ENCODE measurements around the gene THAP9.

The THAP9 gene

GRCh38 chr4:82896755-82897154, 3.8 kb upstream of the THAP9 start:
- TF ChIP-seq, protein P1, sequence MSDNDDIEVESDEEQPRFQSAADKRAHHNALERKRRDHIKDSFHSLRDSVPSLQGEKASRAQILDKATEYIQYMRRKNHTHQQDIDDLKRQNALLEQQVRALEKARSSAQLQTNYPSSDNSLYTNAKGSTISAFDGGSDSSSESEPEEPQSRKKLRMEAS (IDR thresholded peaks at IDR 0.05), result no peak
- TF ChIP-seq CEBPB (IDR thresholded peaks at IDR 0.05) (no peak), CREB1 (IDR thresholded peaks at IDR 0.05; ENCODE audit: low read depth) (no peak), TAF1 (IDR thresholded peaks at IDR 0.05; ENCODE audit: low read depth) (no peak), EGR1 (IDR thresholded peaks at IDR 0.05) (no peak), TCF12 (IDR thresholded peaks at IDR 0.05; ENCODE audit: low read depth) (no peak), RAD21 (IDR thresholded peaks at IDR 0.05; ENCODE audit: low read depth) (no peak), ZBTB7A (IDR thresholded peaks at IDR 0.05; ENCODE audit: low read depth) (no peak), FOXM1 (IDR thresholded peaks at IDR 0.05; ENCODE audit: borderline replicate concordance, low read depth) (no peak), NFIC (IDR thresholded peaks at IDR 0.05) (no peak), YY1 (IDR thresholded peaks at IDR 0.05; ENCODE audit: low read depth) (no peak)
- TF ChIP-seq, protein P2, sequence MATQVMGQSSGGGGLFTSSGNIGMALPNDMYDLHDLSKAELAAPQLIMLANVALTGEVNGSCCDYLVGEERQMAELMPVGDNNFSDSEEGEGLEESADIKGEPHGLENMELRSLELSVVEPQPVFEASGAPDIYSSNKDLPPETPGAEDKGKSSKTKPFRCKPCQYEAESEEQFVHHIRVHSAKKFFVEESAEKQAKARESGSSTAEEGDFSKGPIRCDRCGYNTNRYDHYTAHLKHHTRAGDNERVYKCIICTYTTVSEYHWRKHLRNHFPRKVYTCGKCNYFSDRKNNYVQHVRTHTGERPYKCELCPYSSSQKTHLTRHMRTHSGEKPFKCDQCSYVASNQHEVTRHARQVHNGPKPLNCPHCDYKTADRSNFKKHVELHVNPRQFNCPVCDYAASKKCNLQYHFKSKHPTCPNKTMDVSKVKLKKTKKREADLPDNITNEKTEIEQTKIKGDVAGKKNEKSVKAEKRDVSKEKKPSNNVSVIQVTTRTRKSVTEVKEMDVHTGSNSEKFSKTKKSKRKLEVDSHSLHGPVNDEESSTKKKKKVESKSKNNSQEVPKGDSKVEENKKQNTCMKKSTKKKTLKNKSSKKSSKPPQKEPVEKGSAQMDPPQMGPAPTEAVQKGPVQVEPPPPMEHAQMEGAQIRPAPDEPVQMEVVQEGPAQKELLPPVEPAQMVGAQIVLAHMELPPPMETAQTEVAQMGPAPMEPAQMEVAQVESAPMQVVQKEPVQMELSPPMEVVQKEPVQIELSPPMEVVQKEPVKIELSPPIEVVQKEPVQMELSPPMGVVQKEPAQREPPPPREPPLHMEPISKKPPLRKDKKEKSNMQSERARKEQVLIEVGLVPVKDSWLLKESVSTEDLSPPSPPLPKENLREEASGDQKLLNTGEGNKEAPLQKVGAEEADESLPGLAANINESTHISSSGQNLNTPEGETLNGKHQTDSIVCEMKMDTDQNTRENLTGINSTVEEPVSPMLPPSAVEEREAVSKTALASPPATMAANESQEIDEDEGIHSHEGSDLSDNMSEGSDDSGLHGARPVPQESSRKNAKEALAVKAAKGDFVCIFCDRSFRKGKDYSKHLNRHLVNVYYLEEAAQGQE (IDR thresholded peaks at IDR 0.05; ENCODE audit: low read depth), result no peak
- TF ChIP-seq, protein P3, sequence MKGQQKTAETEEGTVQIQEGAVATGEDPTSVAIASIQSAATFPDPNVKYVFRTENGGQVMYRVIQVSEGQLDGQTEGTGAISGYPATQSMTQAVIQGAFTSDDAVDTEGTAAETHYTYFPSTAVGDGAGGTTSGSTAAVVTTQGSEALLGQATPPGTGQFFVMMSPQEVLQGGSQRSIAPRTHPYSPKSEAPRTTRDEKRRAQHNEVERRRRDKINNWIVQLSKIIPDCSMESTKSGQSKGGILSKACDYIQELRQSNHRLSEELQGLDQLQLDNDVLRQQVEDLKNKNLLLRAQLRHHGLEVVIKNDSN (IDR thresholded peaks at IDR 0.05), result no peak

DNA sequence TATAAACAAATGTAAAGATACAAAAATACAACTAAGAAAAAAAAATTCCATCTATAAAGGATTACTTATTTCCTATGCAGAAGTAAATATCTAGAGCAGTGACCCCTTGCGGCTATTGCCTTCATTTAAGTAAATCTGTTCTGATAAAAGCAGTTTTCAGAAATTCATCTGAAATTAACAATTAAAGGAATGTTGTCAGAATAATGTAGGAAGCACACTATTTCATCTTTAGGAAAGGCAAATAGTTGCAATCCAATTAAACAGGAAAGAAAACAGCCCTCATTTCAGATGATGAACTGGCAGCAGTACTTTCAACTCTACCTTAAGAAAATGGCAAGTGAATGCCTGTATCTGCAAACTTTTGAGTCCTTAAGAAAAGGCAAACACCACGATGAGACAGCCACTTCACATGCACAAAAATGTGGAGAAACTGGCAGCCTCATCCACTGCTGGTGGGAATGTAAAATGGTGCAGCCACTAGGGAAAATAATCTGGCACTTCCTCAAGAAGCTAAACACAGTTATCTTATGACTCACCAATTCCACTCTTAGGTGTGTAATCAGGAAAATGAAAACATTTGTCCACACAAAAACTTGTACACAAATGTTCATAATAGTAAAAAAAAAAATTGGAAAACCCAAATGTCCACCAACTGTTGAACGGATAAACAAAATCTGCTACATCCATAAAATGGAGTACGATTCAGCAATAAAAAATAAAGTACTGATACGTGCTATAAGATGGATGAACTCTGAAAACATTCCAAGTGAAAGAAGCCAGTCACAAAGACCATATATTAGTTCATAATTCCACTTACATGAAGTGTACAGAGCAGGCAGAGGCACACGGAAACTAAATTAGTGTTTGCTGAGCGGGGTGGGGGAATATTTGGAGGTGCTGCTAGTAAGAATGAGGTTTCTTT, 2.0 kb upstream of the THAP9 start:
- no peak for TF ChIP-seq CEBPB (IDR thresholded peaks at IDR 0.05)
- TF ChIP-seq EGR1 (IDR thresholded peaks at IDR 0.05), result no peak
- TF ChIP-seq RAD21 (IDR thresholded peaks at IDR 0.05; ENCODE audit: low read depth), result no peak
- TF ChIP-seq TEAD4 (IDR thresholded peaks at IDR 0.05), result no peak; the same call in 1 of the 2 replicates
- TF ChIP-seq, protein P2 (IDR thresholded peaks at IDR 0.05; ENCODE audit: low read depth), result no peak
- TF ChIP-seq YY1 (IDR thresholded peaks at IDR 0.05; ENCODE audit: low read depth), result no peak
- TF ChIP-seq FOXM1 (IDR thresholded peaks at IDR 0.05; ENCODE audit: borderline replicate concordance, low read depth), result no peak
- TF ChIP-seq, protein P1 (IDR thresholded peaks at IDR 0.05), result no peak
- no peak for TF ChIP-seq TAF1 (IDR thresholded peaks at IDR 0.05; ENCODE audit: low read depth)
- no peak for TF ChIP-seq CREB1 (IDR thresholded peaks at IDR 0.05; ENCODE audit: low read depth)
- no peak for TF ChIP-seq EP300 (IDR thresholded peaks at IDR 0.05; ENCODE audit: borderline replicate concordance)
- TF ChIP-seq TCF12 (IDR thresholded peaks at IDR 0.05; ENCODE audit: low read depth), result no peak

GRCh38 chr4:82899374-82900065, 1.0 kb upstream of the THAP9 start:
- TF ChIP-seq TCF12 (IDR thresholded peaks at IDR 0.05; ENCODE audit: low read depth), result no peak
- TF ChIP-seq, protein P1 (IDR thresholded peaks at IDR 0.05), result no peak
- TF ChIP-seq RAD21 (IDR thresholded peaks at IDR 0.05; ENCODE audit: low read depth), result no peak
- no peak for TF ChIP-seq TEAD4 (IDR thresholded peaks at IDR 0.05)

GRCh38 chr4:82900066-82900410, 497 bp upstream of the THAP9 start:
- no peak for TF ChIP-seq TEAD4 (IDR thresholded peaks at IDR 0.05)
- no peak for TF ChIP-seq YY1 (IDR thresholded peaks at IDR 0.05; ENCODE audit: low read depth)
- TF ChIP-seq, protein P2 (IDR thresholded peaks at IDR 0.05; ENCODE audit: low read depth), result no peak
- TF ChIP-seq TCF12 (IDR thresholded peaks at IDR 0.05; ENCODE audit: low read depth), result no peak
- TF ChIP-seq EGR1 (IDR thresholded peaks at IDR 0.05), result no peak
- TF ChIP-seq, protein P3 (IDR thresholded peaks at IDR 0.05), result no peak
- TF ChIP-seq NFIC (IDR thresholded peaks at IDR 0.05), result no peak
- no peak for TF ChIP-seq CREB1 (IDR thresholded peaks at IDR 0.05; ENCODE audit: low read depth)
- no peak for TF ChIP-seq FOXM1 (IDR thresholded peaks at IDR 0.05; ENCODE audit: borderline replicate concordance, low read depth)
- no peak for TF ChIP-seq RAD21 (IDR thresholded peaks at IDR 0.05; ENCODE audit: low read depth)
- no peak for TF ChIP-seq TAF1 (IDR thresholded peaks at IDR 0.05; ENCODE audit: low read depth)
- TF ChIP-seq, protein P1 (IDR thresholded peaks at IDR 0.05), result no peak
- no peak for TF ChIP-seq EP300 (IDR thresholded peaks at IDR 0.05; ENCODE audit: borderline replicate concordance)
- no peak for TF ChIP-seq ZBTB7A (IDR thresholded peaks at IDR 0.05; ENCODE audit: low read depth)
- no peak for TF ChIP-seq CEBPB (IDR thresholded peaks at IDR 0.05)
